Stimulated activated CD8-positive, alpha-beta memory T cell treated with anti-CD3 and anti-CD28 coated beads, Interleukin-4, amount 100 ng/mL, for 24 hours (primary cell): ENCODE results near the gene FKBP14.
"Not testable (repeated sequence)": the region's sequence is repeated elsewhere in the genome, so short reads cannot be mapped to it uniquely, and the experiment has no call there.

Experiments
- DNase-seq: peaks from one replicate; pipeline ENCODE4 v3.0.0-alpha.2; 2020; ENCODE audit warnings: low read depth

Gene FKBP14

GRCh38 chr7:29989257-29989995 lies 37.1 kb downstream of the FKBP14 start, which contains the start of gene SCRN1:
SCRN1 (minus strand) TSS chr7:29989801; CDS start chr7:29969067, 20,734 bp downstream.
- DNase-seq: peak; percentile 15

- DNase-seq: peak; percentile 10
Measured at GRCh38 chr7:29988424-29989256, 37.9 kb downstream of the FKBP14 start.

- DNase-seq: no peak
Measured at GRCh38 chr7:29987811-29988317, 38.6 kb downstream of the FKBP14 start.

- DNase-seq: no peak
Measured at GRCh38 chr7:29987083-29987482, 39.4 kb downstream of the FKBP14 start.

GRCh38 chr7:29980151-29980550 lies 46.4 kb downstream of the FKBP14 start:
- DNase-seq: no peak

- DNase-seq: no peak
Measured at GRCh38 chr7:29977886-29978651, 48.4 kb downstream of the FKBP14 start.

- no peak for DNase-seq
Measured at GRCh38 chr7:29976673-29977415, 49.7 kb downstream of the FKBP14 start.

GRCh38 chr7:29976266-29976665 lies 50.2 kb downstream of the FKBP14 start:
- DNase-seq: no peak

- DNase-seq: no peak
Measured at GRCh38 chr7:29975561-29975960, 50.9 kb downstream of the FKBP14 start.

GRCh38 chr7:29974286-29974685 lies 52.2 kb downstream of the FKBP14 start:
- no peak for DNase-seq

GRCh38 chr7:29972315-29972669 lies 54.2 kb downstream of the FKBP14 start:
- no peak for DNase-seq

GRCh38 chr7:29971566-29972314 lies 54.8 kb downstream of the FKBP14 start:
- no peak for DNase-seq

- DNase-seq: no peak
Measured at GRCh38 chr7:29970158-29970557, 56.3 kb downstream of the FKBP14 start.

GRCh38 chr7:29969738-29970137 lies 56.8 kb downstream of the FKBP14 start:
- no peak for DNase-seq

GRCh38 chr7:29968683-29969395 lies 57.7 kb downstream of the FKBP14 start:
- DNase-seq: no peak

GRCh38 chr7:29965030-29965429 lies 61.5 kb downstream of the FKBP14 start:
- DNase-seq: no peak

- DNase-seq: no peak
Measured at GRCh38 chr7:29962035-29962434, 64.5 kb downstream of the FKBP14 start.

GRCh38 chr7:29961611-29962010 lies 64.9 kb downstream of the FKBP14 start:
- DNase-seq: not testable (repeated sequence)
